ENCODE measurements around the gene MKI67.

Gene MKI67

DNA sequence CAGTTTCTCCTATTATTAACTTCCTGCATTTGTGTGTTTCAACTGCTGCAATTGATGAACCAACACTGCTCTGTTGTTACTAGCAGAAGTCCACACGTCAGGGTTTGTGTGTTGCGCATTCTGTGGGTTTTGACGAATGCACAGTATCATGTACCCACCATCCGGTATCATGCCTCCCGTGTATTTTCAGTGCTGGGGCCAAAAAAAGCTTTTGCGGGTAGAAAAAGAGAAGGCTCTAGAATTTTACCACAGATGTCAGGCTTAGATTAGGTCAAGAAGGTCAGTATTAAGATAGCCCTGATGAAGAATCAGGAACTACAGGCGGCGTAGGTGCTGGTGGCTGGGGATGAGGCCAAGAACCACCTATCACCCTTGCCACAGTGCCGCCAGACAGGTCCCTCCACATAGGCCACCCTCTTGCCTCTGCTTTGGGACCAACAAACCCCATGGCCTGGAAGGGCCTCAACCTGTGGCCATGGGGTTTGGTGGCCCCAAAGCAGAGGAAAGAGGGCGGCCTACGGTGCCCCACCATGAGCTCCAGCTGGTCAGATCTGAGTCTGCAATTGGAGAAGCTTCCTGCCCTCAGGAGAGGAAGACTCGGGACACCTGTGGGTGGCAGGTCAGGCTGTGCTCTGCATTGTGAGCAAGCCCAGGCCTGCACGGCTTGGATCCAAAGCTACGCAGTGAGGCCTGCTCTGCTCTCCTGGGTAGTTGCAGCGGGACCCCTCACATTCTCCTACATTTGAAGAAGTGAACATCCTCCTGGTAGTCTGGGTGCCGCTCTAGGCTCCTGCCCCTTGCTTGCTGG is 71.9 kb downstream of the MKI67 start:
- Mint-ChIP-seq H3K4me3 (no peak overlapping the region), H3K9me3 (no peaks in the 10 kb centered on the region), H3K36me3 (ENCODE audit: low read depth) (peaks cover 93% of the 10 kb centered on the region), H3K27me3 (no peaks in the 10 kb centered on the region), H3K27ac (peak overlapping the region; percentile 2), H3K4me1 (ENCODE audit: low read depth) (peaks cover 59% of the 10 kb centered on the region)
- DNase-seq, result no peak

DNA sequence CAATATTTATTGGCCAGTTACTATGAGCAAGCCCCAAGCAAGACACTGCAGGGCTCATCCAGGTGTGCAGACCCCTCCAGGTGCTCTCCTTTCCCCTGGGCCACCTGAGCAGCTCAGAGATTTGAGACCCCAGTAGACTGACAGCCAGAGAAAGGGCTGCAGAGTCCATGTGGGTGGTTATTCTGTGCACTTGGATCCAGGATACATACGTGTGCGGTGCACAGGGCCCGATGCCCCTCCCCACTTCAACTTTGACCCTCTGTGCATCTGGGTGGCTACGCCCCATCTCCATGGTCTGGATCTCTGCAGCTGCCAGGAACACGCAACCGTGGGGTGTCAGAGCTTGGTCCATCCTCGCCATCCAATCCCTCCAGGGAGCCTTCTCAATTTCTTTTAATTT is 72.9 kb downstream of the MKI67 start:
- Mint-ChIP-seq H3K36me3 (ENCODE audit: low read depth) (peaks cover 93% of the 10 kb centered on the region), H3K4me3 (no peak overlapping the region), H3K9me3 (no peaks in the 10 kb centered on the region), H3K27me3 (no peaks in the 10 kb centered on the region), H3K27ac (no peak overlapping the region), H3K4me1 (ENCODE audit: low read depth) (peaks cover 58% of the 10 kb centered on the region)
- no peak for DNase-seq

DNA sequence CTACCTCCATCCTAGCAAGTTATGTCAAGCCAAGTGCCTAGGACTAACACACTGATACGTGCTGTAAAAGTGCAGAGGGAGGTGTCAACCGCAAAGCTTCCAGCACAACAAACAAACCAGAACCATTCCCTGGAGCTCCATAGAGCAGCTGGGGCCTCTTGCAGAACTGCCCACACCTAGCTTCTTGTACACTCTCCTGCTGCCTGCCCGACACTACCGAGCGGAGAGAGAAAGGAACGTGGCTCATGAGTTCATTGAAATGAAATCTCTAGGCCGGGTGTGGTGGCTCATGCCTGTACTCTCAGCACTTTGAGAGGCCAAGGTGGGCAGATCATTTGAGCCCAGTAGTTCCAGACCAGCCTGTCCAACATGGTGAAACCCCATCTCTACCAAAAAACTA is 73.5 kb downstream of the MKI67 start:
- no peaks in the 10 kb centered on the region for H3K9me3 Mint-ChIP-seq
- no peak for DNase-seq
- no peaks in the 10 kb centered on the region for H3K27me3 Mint-ChIP-seq
- peak overlapping the region; percentile 81 for H3K27ac Mint-ChIP-seq
- H3K4me1 Mint-ChIP-seq (ENCODE audit: low read depth), result peaks cover 56% of the 10 kb centered on the region
- no peak overlapping the region for H3K4me3 Mint-ChIP-seq
- peaks cover 93% of the 10 kb centered on the region for H3K36me3 Mint-ChIP-seq (ENCODE audit: low read depth)

DNA sequence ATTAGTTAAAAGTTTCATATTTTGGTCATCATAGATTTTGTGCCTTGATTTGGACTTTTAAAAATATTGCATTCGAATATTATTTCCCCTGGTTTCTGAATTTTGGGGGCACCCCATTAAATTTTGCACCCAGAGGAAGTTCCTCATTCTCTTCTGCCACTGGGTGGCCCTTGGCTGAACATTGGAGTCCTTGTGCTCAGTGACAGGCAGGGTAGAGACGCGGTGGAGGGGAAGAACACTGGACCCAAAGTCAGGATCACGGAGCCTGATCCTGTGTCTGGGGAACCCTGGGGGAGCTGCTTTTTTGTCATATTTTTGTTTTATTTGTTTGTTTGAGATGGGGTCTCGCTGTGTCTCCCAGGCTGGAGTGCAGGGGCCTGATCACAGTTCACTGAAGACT is 74.7 kb downstream of the MKI67 start:
- H3K36me3 Mint-ChIP-seq (ENCODE audit: low read depth), result peaks cover 86% of the 10 kb centered on the region
- H3K4me1 Mint-ChIP-seq (ENCODE audit: low read depth), result peaks cover 64% of the 10 kb centered on the region
- H3K27ac Mint-ChIP-seq, result peak overlapping the region; percentile 81
- H3K27me3 Mint-ChIP-seq, result no peaks in the 10 kb centered on the region
- DNase-seq, result no peak
- no peak overlapping the region for H3K4me3 Mint-ChIP-seq
- no peaks in the 10 kb centered on the region for H3K9me3 Mint-ChIP-seq

DNA sequence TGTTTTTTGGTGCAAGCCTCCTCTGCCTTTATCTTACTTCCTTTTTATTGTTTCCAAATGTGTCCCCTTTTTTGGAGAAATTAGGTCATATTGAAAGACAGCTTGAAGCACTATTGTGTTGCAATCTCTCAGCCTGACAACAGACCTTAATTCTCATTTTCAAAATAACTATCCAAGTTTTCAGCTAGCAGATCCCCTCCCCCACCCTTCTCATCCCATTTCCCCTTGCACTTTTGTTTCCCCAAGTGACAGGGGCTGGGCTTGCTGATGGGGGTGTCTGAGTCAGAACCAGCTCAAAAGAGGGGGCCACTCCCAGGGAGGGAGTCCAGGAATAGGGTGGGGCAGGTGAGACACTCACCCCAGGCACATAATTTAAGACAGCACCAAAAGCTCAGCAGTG is 75.3 kb downstream of the MKI67 start:
- Mint-ChIP-seq H3K9me3 (no peaks in the 10 kb centered on the region), H3K4me1 (ENCODE audit: low read depth) (peaks cover 70% of the 10 kb centered on the region), H3K27me3 (no peaks in the 10 kb centered on the region), H3K36me3 (ENCODE audit: low read depth) (peaks cover 79% of the 10 kb centered on the region), H3K4me3 (peak overlapping the region; percentile 58), H3K27ac (peak overlapping the region; percentile 81)
- no peak for DNase-seq

DNA sequence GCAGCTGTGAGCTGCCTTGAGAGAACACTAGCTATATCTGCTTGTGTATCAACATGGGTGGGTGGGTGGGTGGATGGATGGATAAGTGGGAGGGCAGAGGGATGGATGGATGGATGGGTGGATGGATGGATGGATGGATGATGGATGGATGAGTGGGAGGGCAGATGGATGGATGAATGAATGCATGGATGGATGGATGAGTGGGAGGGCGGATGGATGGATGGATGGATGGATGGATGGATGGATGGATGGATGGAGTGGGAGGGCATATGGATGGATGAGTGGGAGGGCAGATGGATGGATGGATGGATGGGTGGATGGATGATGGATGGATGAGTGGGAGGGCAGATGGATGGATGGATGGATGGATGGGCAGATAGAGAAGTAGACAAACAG is 76.1 kb downstream of the MKI67 start:
- Mint-ChIP-seq H3K4me1 (ENCODE audit: low read depth) (peaks cover 77% of the 10 kb centered on the region), H3K27ac (peak overlapping the region; percentile 95), H3K9me3 (no peaks in the 10 kb centered on the region), H3K36me3 (ENCODE audit: low read depth) (peaks cover 71% of the 10 kb centered on the region), H3K4me3 (peak overlapping the region; percentile 95), H3K27me3 (no peaks in the 10 kb centered on the region)
- no peak for DNase-seq

DNA sequence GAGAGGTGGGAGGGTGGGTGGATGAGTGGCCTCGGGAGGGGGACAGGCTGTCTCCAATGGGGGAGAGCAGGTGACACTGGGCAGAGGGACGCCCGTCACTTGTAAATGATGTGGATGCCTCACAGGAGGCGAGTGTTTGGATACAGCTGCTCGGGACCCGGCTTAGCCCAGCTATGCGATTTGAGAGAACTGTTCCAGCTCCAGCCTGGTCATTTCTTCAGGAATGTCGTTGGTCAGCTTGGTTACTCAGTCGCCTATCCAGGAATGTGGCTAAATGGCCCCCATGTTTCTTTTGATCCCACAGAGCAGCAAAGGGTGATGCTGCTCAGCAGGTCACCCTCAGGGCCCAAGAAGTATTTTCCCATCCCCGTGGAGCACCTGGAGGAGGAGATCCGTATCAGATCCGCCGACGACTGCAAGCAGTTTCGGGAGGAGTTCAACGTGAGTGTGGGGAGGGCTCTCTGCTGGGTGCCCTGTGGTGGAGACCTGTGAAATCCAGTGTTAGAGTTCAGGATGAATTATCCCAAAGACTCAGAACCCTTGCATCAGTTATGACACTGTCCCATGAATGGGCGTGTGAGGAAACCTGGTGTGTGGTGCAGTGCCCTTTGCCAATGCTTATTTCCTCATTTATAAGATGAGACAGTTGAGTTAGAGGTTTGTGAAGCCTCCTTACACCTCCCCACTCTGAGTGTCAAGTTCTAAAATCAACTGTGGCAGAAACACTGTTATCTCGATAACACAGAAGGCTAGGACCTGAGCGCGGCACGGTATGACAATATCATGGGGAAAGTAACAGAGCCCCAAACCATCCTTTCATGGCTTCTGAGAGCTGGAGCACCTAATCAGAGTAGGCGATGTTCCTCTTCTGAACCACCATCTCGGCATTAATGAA is 76.8 kb downstream of the MKI67 start:
- H3K36me3 Mint-ChIP-seq (ENCODE audit: low read depth), result peaks cover 66% of the 10 kb centered on the region
- H3K27ac Mint-ChIP-seq, result peak overlapping the region; percentile 95
- peak overlapping the region; percentile 95 for H3K4me3 Mint-ChIP-seq
- no peaks in the 10 kb centered on the region for H3K27me3 Mint-ChIP-seq
- H3K4me1 Mint-ChIP-seq (ENCODE audit: low read depth), result peaks cover 79% of the 10 kb centered on the region
- H3K9me3 Mint-ChIP-seq, result no peaks in the 10 kb centered on the region
- DNase-seq, result no peak

DNA sequence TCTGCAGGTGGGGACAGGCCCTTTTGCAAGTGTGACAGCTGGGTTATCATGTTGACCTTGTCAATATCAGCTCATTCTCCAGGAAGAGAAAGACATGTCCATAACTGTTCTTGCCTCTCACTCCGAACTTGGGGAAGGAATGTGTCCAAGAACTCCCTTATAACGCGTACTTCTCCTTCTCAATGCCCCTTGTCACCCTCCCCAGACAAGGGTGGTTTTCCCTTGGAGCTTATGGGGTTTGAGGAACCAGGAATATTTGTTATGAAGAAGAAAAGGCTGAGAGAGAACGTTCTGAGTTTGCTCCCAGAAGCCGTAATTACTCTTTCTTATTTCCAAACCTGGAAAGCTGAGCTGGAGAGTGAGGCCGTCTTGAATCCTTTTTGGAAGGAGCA is 77.4 kb downstream of the MKI67 start:
- peaks cover 61% of the 10 kb centered on the region for H3K36me3 Mint-ChIP-seq (ENCODE audit: low read depth)
- H3K27ac Mint-ChIP-seq, result peak overlapping the region; percentile 95
- H3K4me1 Mint-ChIP-seq (ENCODE audit: low read depth), result peaks cover 76% of the 10 kb centered on the region
- peak overlapping the region; percentile 95 for H3K4me3 Mint-ChIP-seq
- H3K27me3 Mint-ChIP-seq, result no peaks in the 10 kb centered on the region
- DNase-seq, result no peak
- no peaks in the 10 kb centered on the region for H3K9me3 Mint-ChIP-seq

DNA sequence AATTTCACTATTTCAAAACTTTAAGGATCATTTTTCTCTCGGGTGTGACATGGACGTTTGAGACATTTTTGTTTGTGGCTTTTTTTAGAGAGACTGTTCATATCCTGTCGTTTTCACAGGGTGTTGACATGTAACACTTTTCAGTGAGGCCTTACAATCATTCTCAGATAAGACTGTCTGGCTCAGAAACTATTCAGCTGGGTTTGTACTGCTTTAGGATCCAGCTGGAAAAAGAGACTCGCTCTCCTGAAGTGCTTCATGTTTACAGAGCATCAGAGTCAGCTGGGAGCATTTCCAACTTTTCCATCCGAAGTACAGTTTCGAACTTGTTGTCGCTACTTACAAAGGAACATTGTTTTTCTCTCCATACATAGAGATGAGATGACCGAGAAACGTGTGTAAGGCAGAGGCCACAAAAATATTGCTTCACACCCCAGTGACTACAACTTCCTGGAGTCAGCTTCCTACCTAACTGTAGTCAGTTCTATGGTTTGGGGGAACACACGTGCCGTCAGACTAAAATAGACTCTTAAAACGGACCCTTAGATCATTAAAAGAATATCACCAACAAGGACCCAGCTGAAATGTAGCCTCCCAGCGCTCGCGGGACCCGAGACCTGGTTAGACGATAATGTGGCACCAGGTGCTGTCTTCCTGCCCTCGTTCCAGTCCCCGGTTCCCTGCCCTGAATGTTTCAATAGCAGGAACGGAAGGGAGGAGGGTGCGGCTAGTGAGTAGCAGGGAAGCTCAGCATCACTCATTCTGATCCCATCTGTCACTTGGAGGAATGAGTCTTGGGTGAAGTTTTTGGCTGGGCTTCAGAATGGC is 78.0 kb downstream of the MKI67 start:
- H3K9me3 Mint-ChIP-seq, result no peaks in the 10 kb centered on the region
- H3K27me3 Mint-ChIP-seq, result no peaks in the 10 kb centered on the region
- H3K27ac Mint-ChIP-seq, result peak overlapping the region; percentile 95
- DNase-seq, result peak; percentile 58
- peaks cover 57% of the 10 kb centered on the region for H3K36me3 Mint-ChIP-seq (ENCODE audit: low read depth)
- peak overlapping the region; percentile 95 for H3K4me3 Mint-ChIP-seq
- H3K4me1 Mint-ChIP-seq (ENCODE audit: low read depth), result peaks cover 75% of the 10 kb centered on the region

DNA sequence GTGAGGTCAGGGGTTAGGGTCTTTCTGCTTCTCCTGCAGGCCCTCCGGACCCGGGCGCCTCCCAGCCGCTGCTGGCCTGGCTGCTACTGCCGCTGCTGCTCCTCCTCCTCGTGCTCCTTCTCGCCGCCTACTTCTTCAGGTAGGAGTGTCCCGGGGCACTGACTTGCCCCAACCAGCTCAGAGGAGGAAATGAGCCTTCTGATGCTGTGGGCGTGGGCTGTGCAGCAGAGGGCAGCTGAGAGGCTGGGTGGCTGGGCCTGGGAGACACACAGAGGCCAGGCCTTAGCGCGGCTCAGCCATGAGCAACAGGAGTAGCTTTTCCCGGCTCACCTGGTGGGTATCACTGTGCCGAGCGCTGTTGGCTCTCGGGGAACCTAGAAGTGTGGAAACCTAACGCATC is 78.9 kb downstream of the MKI67 start:
- Mint-ChIP-seq H3K27me3 (no peaks in the 10 kb centered on the region), H3K27ac (peak overlapping the region; percentile 95), H3K9me3 (no peaks in the 10 kb centered on the region), H3K4me1 (ENCODE audit: low read depth) (peaks cover 71% of the 10 kb centered on the region), H3K36me3 (ENCODE audit: low read depth) (peaks cover 48% of the 10 kb centered on the region), H3K4me3 (peak overlapping the region; percentile 95)
- peak; percentile 84 for DNase-seq

DNA sequence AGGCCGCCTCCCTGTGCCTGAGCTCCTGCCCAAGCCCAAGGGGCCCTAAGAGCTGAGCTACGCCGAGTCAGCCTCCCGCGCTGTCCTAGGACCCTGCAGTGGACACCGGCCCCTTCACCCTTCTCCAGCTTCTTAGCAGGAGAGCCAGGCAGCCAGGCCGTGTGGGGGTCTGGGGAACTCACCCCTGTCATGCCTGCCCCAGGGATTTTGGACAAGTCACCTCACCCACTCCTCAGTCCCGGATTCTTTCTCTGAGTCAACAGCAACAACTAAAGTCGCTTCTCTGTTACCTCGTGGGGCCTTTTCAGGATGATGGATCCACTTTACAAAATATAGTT is 79.3 kb downstream of the MKI67 start:
- DNase-seq, result no peak
- Mint-ChIP-seq H3K27me3 (no peaks in the 10 kb centered on the region), H3K9me3 (no peaks in the 10 kb centered on the region), H3K27ac (peak overlapping the region; percentile 95), H3K36me3 (ENCODE audit: low read depth) (peaks cover 44% of the 10 kb centered on the region), H3K4me3 (peak overlapping the region; percentile 95), H3K4me1 (ENCODE audit: low read depth) (peaks cover 69% of the 10 kb centered on the region)
